ENCODE measurements around the gene B3GNT8. TPM values are rescaled to one million over a fixed set of nuclear protein-coding genes. Genes with fewer than 3 reads are reported as not detected.
"Not testable (repeated sequence)": the region's sequence is repeated elsewhere in the genome, so short reads cannot be mapped to it uniquely, and the experiment has no call there.

The B3GNT8 gene
- polyA plus RNA-seq, 1 donor from 2014 or later: 0.59 TPM

DNA sequence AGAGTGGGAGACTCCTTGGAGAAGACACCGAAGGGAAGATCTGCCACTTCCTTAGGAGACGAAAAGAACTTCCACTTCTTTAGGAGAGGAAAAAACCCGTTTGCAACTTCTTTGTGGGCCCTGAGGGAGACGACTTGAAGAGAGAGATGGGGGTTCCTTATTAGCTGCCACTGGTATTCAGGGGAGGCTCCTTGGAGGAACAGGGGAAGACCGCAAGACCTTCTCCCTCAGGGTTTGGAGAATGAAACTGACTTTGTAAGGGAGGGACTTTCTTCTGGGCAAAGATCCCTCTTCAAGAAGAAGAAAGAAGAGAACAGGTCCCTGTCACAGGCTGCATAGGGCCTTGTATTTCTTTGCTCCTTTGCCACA lies 29.1 kb downstream of the B3GNT8 start:
- H3K9me3 Mint-ChIP-seq: no peaks in the 10 kb centered on the region
- H3K27ac Mint-ChIP-seq: peak overlapping the region; percentile 98 to 100 (median 100)
- no peaks in the 10 kb centered on the region for H3K27me3 Mint-ChIP-seq
- H3K4me3 Mint-ChIP-seq: peak overlapping the region; percentile 93 to 99 (median 98)
- H3K4me1 Mint-ChIP-seq: peaks cover 22 to 30% (median 29%) of the 10 kb centered on the region in 3 donors
- peaks cover 2% of the 10 kb centered on the region for H3K36me3 Mint-ChIP-seq

- Mint-ChIP-seq H3K27me3 (no peaks in the 10 kb centered on the region), H3K9me3 (no peaks in the 10 kb centered on the region), H3K36me3 (peaks cover 2% of the 10 kb centered on the region), H3K4me1 (peaks cover 24 to 30% (median 29%) of the 10 kb centered on the region in 3 donors), H3K27ac (peak within 1 kb of the TSS; percentile 98 to 100 (median 100)), H3K4me3 (peak within 1 kb of the TSS; percentile 93 to 99 (median 98))
Observed at GRCh38 chr19:41397086-41398049, 29.8 kb downstream of the B3GNT8 start, which contains the start of the genes BCKDHA and EXOSC5. TSS of gene BCKDHA (plus strand) at chr19:41397818. CDS start at chr19:41397828, 10 bp downstream. TSS of gene EXOSC5 (minus strand) at chr19:41397359. CDS start at chr19:41397328, 31 bp downstream.

GRCh38 chr19:41395355-41395754 lies 31.8 kb downstream of the B3GNT8 start:
- peak overlapping the region; percentile 15 to 98 (median 52) for H3K4me3 Mint-ChIP-seq
- peak overlapping the region in 1 of 3 donors; percentile 3 for H3K27ac Mint-ChIP-seq
- H3K9me3 Mint-ChIP-seq: no peaks in the 10 kb centered on the region
- H3K27me3 Mint-ChIP-seq: no peaks in the 10 kb centered on the region
- peaks cover 2% of the 10 kb centered on the region for H3K36me3 Mint-ChIP-seq
- peaks cover 24 to 29% (median 24%) of the 10 kb centered on the region in 3 donors for H3K4me1 Mint-ChIP-seq

DNA sequence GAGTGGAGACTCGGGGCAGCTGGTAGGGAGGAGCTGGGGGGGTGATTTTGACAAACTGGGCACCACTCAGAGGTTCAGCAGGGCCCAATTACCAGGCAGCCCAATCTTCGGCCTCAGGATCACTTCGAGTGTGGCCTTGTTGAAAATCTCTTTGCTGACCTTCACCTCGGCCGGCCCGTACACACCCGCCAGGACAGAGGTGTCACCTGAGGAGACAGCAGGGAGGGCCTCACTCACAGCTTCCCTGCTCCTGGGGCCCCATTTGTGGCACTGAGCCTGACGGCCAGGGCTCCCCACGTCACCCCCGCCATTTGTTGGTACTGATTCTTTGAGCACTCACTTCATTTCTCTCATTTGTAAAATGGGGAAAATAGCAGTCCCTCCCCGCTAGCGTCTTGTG lies 34.4 kb downstream of the B3GNT8 start:
- Mint-ChIP-seq H3K9me3 (no peaks in the 10 kb centered on the region), H3K36me3 (peaks cover 2% of the 10 kb centered on the region), H3K4me1 (peaks cover 12 to 16% (median 12%) of the 10 kb centered on the region in 3 donors), H3K27me3 (no peaks in the 10 kb centered on the region), H3K4me3 (peak overlapping the region in 1 of 4 donors; percentile 73), H3K27ac (peak overlapping the region in 1 of 3 donors; percentile 71)

DNA sequence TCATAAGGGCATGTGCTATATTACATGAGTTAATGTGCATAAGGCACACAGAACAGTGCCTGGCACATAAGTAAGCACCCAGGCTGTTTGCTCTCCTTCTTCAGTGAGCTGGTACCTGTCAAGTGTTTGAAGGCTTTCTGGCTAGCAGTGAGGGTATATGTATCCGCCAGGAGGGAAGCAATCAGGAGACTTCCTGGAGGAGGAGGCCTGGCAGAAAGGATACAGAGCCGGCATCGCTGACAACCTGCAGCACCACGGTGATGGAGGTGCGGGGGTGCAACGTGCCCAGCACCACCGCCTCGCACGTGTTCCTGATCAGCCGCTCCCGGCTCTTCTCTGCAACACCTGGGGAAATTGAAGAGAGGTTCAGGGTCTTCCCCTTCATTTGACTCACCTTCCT lies 35.6 kb downstream of the B3GNT8 start:
- Mint-ChIP-seq H3K9me3 (no peaks in the 10 kb centered on the region), H3K27ac (no peak overlapping the region), H3K27me3 (no peaks in the 10 kb centered on the region), H3K4me3 (peak overlapping the region in 1 of 4 donors; percentile 50), H3K4me1 (peaks cover 8 to 12% (median 12%) of the 10 kb centered on the region in 3 donors), H3K36me3 (peaks cover 2% of the 10 kb centered on the region)

- H3K27me3 Mint-ChIP-seq: no peaks in the 10 kb centered on the region
- H3K36me3 Mint-ChIP-seq: no peaks in the 10 kb centered on the region
- no peak overlapping the region for H3K27ac Mint-ChIP-seq
- H3K4me3 Mint-ChIP-seq: no peak overlapping the region
- no peaks in the 10 kb centered on the region for H3K9me3 Mint-ChIP-seq
- H3K4me1 Mint-ChIP-seq: no peaks in the 10 kb centered on the region
Observed at GRCh38 chr19:41386442-41386841, 40.7 kb downstream of the B3GNT8 start.

DNA sequence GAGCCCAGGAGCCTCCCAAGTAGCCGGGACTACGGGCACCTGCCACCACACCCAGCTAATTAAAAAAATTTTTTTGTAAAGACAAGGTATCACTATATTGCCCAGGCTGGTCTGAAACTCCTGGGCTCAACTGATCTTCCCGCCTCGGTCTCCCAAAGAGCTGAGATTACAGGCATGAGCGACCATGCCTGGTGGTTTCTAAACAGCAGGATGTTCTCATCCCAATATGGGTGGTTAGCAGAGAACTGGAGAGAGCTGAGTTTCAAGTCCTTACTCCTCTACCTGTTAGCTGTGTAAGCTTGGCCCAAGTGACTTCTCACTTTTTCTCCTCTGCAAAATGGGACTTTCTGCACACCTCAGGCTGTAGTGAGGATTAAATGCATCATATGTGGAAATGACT lies 42.8 kb downstream of the B3GNT8 start:
- no peaks in the 10 kb centered on the region for H3K4me1 Mint-ChIP-seq
- no peaks in the 10 kb centered on the region for H3K9me3 Mint-ChIP-seq
- H3K4me3 Mint-ChIP-seq: no peak overlapping the region
- peaks cover 1% of the 10 kb centered on the region for H3K36me3 Mint-ChIP-seq
- no peak overlapping the region for H3K27ac Mint-ChIP-seq
- H3K27me3 Mint-ChIP-seq: no peaks in the 10 kb centered on the region

- H3K27me3 Mint-ChIP-seq: not testable (repeated sequence)
Observed at GRCh38 chr19:41381536-41381935, 45.6 kb downstream of the B3GNT8 start.

DNA sequence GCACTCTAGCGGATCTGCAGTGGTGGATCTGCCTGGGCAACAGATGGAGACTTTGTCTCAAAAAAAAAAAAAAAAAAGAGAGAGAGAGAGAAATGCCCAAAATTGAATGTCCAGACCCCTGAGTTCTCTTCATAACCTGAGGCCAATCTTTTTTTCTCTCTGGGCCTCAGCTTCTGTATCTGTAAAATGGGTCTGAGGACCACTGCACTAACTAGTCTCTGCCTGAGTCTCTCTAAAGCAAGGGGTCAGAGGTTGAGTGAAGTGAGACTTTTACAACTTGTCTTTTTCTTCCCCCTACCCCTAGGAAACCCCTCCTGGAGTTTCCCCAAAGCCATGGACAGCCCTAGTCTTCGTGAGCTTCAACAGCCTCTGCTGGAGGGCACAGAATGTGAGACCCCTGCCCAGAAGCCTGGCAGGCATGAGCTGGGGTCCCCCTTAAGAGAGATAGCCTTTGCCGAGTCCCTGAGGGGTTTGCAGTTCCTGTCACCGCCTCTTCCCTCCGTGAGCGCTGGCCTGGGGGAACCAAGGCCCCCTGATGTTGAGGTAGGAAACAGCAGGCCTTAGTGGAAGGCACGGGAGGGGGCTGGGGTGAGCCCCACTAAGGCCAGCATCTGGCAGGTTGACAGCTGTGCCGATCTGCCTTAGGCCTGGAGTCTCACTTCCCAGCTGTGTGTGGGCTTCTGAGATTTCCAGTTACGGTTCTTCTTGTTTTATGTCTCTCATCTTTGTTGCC lies 49.0 kb downstream of the B3GNT8 start:
- Mint-ChIP-seq H3K9me3 (no peaks in the 10 kb centered on the region), H3K27ac (peak overlapping the region in 1 of 3 donors; percentile 81), H3K27me3 (peaks cover 5% of the 10 kb centered on the region), H3K4me1 (peaks cover 10 to 14% (median 12%) of the 10 kb centered on the region in 3 donors), H3K4me3 (peak overlapping the region in 3 of 4 donors; percentile 33 to 52 (median 45)), H3K36me3 (peaks cover 1% of the 10 kb centered on the region)

More at GRCh38 chr19:41381536-41381935, 45.6 kb downstream of the B3GNT8 start:
- Mint-ChIP-seq H3K4me3 (peak overlapping the region in 1 of 4 donors; percentile 60), H3K4me1 (peaks cover 6 to 11% (median 9%) of the 10 kb centered on the region in 3 donors)
- H3K36me3 Mint-ChIP-seq, H3K9me3 Mint-ChIP-seq, H3K27ac Mint-ChIP-seq: not testable (repeated sequence)

DNA sequence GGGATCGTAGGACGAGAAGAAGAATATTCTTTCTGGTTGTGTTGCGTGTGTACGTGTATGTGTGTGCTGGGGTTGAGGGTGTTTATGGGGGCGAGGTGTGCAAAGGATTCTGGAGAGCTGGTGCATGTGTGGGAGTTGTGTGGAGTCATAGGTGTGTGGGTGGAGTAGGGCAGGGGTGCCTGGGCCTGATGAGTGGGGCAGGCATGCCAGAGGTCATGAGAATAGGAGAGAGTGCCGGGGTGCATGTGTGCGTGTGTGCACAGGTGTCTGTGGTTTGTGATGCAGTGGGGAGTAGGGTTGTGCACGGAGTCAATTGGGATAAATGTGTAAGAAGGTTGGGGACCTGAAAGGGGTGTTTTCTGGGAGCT lies 50.2 kb downstream of the B3GNT8 start:
- H3K4me1 Mint-ChIP-seq: peaks cover 10 to 14% (median 12%) of the 10 kb centered on the region in 3 donors
- H3K4me3 Mint-ChIP-seq: peak overlapping the region in 3 of 4 donors; percentile 76 to 89 (median 79)
- H3K9me3 Mint-ChIP-seq: no peaks in the 10 kb centered on the region
- peaks cover 4% of the 10 kb centered on the region for H3K36me3 Mint-ChIP-seq
- peaks cover 5% of the 10 kb centered on the region for H3K27me3 Mint-ChIP-seq
- H3K27ac Mint-ChIP-seq: no peak overlapping the region

GRCh38 chr19:41376241-41376997 lies 50.8 kb downstream of the B3GNT8 start, which contains the start of gene TMEM91:
TSS of gene TMEM91 (plus strand) at chr19:41376533. CDS start at chr19:41378310, 1,777 bp downstream.
- Mint-ChIP-seq H3K27ac (no peak within 1 kb of the TSS), H3K27me3 (peaks cover 5% of the 10 kb centered on the region), H3K4me3 (peak within 1 kb of the TSS; percentile 70 to 89 (median 78)), H3K9me3 (no peaks in the 10 kb centered on the region), H3K4me1 (peaks cover 10 to 14% (median 13%) of the 10 kb centered on the region in 3 donors), H3K36me3 (peaks cover 4% of the 10 kb centered on the region)

All from IgD-negative memory B cell (primary cell).